HEK293T (cell line): ENCODE measurements around the gene IGSF22.

ENCODE experiments used
- ARNT ChIP-seq: fragments of 450-650 bp; IDR thresholded peaks from 2 replicates; pipeline ENCODE4 v1.6.1; 2017; ENCODE audit warnings: mild to moderate bottlenecking
- BHLHE40 ChIP-seq: fragments of 450-650 bp; IDR thresholded peaks from 2 replicates; pipeline ENCODE4 v1.6.1; 2016; ENCODE audit warnings: mild to moderate bottlenecking, moderate library complexity, borderline replicate concordance
- CTBP1 ChIP-seq: fragments of 450-650 bp; IDR thresholded peaks from 2 replicates; pipeline ENCODE4 v1.6.1; 2016; ENCODE audit warnings: borderline replicate concordance
- ELF4 ChIP-seq: fragments of 450-650 bp; IDR thresholded peaks from 2 replicates; pipeline ENCODE4 v1.6.1; 2017; ENCODE audit warnings: antibody characterized with exemption
- FOXA1 ChIP-seq: fragments of 450-650 bp; IDR thresholded peaks from 2 replicates; pipeline ENCODE4 v1.6.1; 2016; ENCODE audit warnings: mild to moderate bottlenecking
- FOXK2 ChIP-seq: fragments of 450-650 bp; IDR thresholded peaks from 2 replicates; pipeline ENCODE4 v1.6.1; 2016; ENCODE audit warnings: mild to moderate bottlenecking
- FOXM1 ChIP-seq: fragments of 450-650 bp; IDR thresholded peaks from 2 replicates; pipeline ENCODE4 v1.6.1; 2017; ENCODE audit warnings: mild to moderate bottlenecking, borderline replicate concordance
- L3MBTL2 ChIP-seq: fragments of 450-650 bp; conservative IDR thresholded peaks from 2 replicates; pipeline ENCODE4 v1.6.1; 2016; ENCODE audit warnings: mild to moderate bottlenecking
- NFRKB ChIP-seq: fragments of 450-650 bp; IDR thresholded peaks from 2 replicates; pipeline ENCODE4 v1.6.1; 2016; ENCODE audit warnings: mild to moderate bottlenecking, moderate library complexity
- PKNOX1 ChIP-seq: fragments of 450-650 bp; IDR thresholded peaks from 2 replicates; pipeline ENCODE4 v1.6.1; 2016
- SP1 ChIP-seq: fragments of 450-650 bp; IDR thresholded peaks from 2 replicates; pipeline ENCODE4 v1.6.1; 2017
- SUZ12 ChIP-seq: fragments of 450-650 bp; IDR thresholded peaks from 2 replicates; pipeline ENCODE4 v1.6.1; 2016; ENCODE audit warnings: mild to moderate bottlenecking
- TARDBP ChIP-seq: fragments of 450-650 bp; IDR thresholded peaks from 2 replicates; pipeline ENCODE4 v1.6.1; 2016
- ZNF384 ChIP-seq: fragments of 450-650 bp; IDR thresholded peaks from 2 replicates; pipeline ENCODE4 v1.6.1; 2016

GRCh38 chr11:18773681-18774080 lies 47.7 kb upstream of the IGSF22 start:
- TF ChIP-seq FOXK2 = no peak
- no peak for TF ChIP-seq ELF4
- TF ChIP-seq NFRKB = no peak
- TF ChIP-seq FOXM1 = no peak
- no peak for TF ChIP-seq BHLHE40
- no peak for TF ChIP-seq ZNF384
- no peak for TF ChIP-seq TARDBP
- TF ChIP-seq PKNOX1 = no peak
- no peak for TF ChIP-seq FOXA1
- no peak for TF ChIP-seq SP1
- no peak for TF ChIP-seq CTBP1
- no peak for TF ChIP-seq ARNT
- no peak for TF ChIP-seq SUZ12
- no peak for TF ChIP-seq L3MBTL2
